ENCODE data around the gene SIRT3.

SIRT3 gene

GRCh38 chr11:255816-256215 is 19.7 kb upstream of the SIRT3 start:
- no peaks in the 10 kb centered on the region for H3K27me3 ChIP-seq (ENCODE audit: control insufficient read depth, insufficient read depth, low read length)
- H3K4me1 ChIP-seq (ENCODE audit: control insufficient read depth, insufficient read depth, low read length): no peaks in the 10 kb centered on the region
- peaks cover 11% of the 10 kb centered on the region; the same call in 1 of the 2 replicates for H3K36me3 ChIP-seq (ENCODE audit: control insufficient read depth, insufficient read depth, low read length)
- no CpG with 5 or more reads among the region's 2 CpGs for WGBS (ENCODE audit: insufficient coverage, insufficient read length)
- no peaks in the 10 kb centered on the region for H3K9me3 ChIP-seq (ENCODE audit: control insufficient read depth, insufficient read depth, low read length)
- no peak for DNase-seq (ENCODE audit: low read depth, low spot score)
- no peak overlapping the region for H3K27ac ChIP-seq (ENCODE audit: low read length)
- H3K4me3 ChIP-seq (ENCODE audit: low read length): no peak overlapping the region

- Histone ChIP-seq H3K27ac (ENCODE audit: low read length) (no peak overlapping the region), H3K4me1 (ENCODE audit: control insufficient read depth, insufficient read depth, low read length) (no peaks in the 10 kb centered on the region), H3K36me3 (ENCODE audit: control insufficient read depth, insufficient read depth, low read length) (peaks cover 11% of the 10 kb centered on the region; the same call in 1 of the 2 replicates), H3K9me3 (ENCODE audit: control insufficient read depth, insufficient read depth, low read length) (no peaks in the 10 kb centered on the region), H3K27me3 (ENCODE audit: control insufficient read depth, insufficient read depth, low read length) (no peaks in the 10 kb centered on the region), H3K4me3 (ENCODE audit: low read length) (no peak overlapping the region)
- WGBS (ENCODE audit: insufficient coverage, insufficient read length): no CpG with 5 or more reads among the region's 3 CpGs
- DNase-seq (ENCODE audit: low read depth, low spot score): no peak
Measured at GRCh38 chr11:255176-255575, 19.0 kb upstream of the SIRT3 start.

DNA sequence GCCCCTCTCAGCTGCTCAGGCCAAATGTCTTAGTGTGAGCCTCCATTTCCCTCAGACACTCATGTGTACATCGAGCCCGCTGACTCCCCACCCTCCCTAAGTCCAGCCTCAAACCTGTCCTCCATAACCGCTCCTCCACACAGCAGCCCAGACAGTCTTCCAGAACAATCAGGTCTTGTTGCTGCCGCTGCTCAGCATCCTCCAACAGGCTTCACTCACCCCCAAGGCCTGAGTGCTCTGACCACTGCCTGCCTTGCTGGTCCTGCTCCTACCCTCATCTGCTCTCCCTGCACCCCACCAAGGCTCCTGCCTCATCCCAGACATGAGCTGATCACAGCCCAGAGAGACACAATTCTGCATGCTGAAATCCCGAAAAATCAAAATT is 17.7 kb upstream of the SIRT3 start:
- DNase-seq (ENCODE audit: low read depth, low spot score): no peak
- H3K4me3 ChIP-seq (ENCODE audit: low read length): no peak overlapping the region
- H3K36me3 ChIP-seq (ENCODE audit: control insufficient read depth, insufficient read depth, low read length): peaks cover 15% of the 10 kb centered on the region; the same call in 1 of the 2 replicates
- no peak overlapping the region for H3K27ac ChIP-seq (ENCODE audit: low read length)
- WGBS (ENCODE audit: insufficient coverage, insufficient read length): no CpG with 5 or more reads among the region's 5 CpGs
- H3K9me3 ChIP-seq (ENCODE audit: control insufficient read depth, insufficient read depth, low read length): no peaks in the 10 kb centered on the region
- no peaks in the 10 kb centered on the region for H3K4me1 ChIP-seq (ENCODE audit: control insufficient read depth, insufficient read depth, low read length)
- no peaks in the 10 kb centered on the region for H3K27me3 ChIP-seq (ENCODE audit: control insufficient read depth, insufficient read depth, low read length)

DNA sequence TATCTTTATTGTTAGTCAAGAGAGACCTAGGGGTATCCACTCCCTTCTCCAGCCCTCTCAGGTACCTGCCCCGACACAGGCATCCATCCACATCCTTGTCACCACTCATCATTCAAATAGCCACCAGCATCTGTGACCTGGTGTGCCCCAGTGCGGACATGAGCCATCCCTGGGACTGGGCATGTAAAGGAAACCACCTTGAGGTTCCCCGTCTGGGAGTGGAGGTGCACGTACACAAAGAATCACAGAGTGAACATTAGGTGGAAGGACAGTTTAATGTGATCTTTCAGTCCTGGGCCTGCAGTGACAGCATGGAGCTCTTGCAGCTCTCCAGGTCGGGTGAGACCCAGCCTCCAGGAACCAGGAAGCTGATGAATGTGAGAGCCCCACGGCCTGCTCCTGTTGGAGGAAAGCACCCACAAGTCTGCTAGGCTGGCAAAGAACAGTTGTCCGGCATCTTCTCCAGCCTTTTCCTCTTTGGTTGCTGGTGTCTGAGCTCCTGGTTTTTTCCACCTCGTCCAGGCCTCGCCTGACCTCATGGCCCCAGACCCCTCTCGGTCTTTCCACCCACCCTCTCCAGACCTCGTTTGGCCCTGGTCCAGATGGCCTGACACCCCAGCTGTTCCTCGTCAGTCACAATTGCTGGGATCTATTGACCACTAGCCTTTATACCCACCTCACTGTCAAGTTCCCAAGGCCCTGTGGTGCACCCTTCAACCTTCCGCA is 17.2 kb upstream of the SIRT3 start:
- no peak for DNase-seq (ENCODE audit: low read depth, low spot score)
- H3K4me1 ChIP-seq (ENCODE audit: control insufficient read depth, insufficient read depth, low read length): no peaks in the 10 kb centered on the region
- no CpG with 5 or more reads among the region's 13 CpGs for WGBS (ENCODE audit: insufficient coverage, insufficient read length)
- H3K9me3 ChIP-seq (ENCODE audit: control insufficient read depth, insufficient read depth, low read length): no peaks in the 10 kb centered on the region
- peaks cover 18% of the 10 kb centered on the region; the same call in 1 of the 2 replicates for H3K36me3 ChIP-seq (ENCODE audit: control insufficient read depth, insufficient read depth, low read length)
- H3K27me3 ChIP-seq (ENCODE audit: control insufficient read depth, insufficient read depth, low read length): no peaks in the 10 kb centered on the region
- no peak overlapping the region for H3K27ac ChIP-seq (ENCODE audit: low read length)
- H3K4me3 ChIP-seq (ENCODE audit: low read length): no peak overlapping the region

DNA sequence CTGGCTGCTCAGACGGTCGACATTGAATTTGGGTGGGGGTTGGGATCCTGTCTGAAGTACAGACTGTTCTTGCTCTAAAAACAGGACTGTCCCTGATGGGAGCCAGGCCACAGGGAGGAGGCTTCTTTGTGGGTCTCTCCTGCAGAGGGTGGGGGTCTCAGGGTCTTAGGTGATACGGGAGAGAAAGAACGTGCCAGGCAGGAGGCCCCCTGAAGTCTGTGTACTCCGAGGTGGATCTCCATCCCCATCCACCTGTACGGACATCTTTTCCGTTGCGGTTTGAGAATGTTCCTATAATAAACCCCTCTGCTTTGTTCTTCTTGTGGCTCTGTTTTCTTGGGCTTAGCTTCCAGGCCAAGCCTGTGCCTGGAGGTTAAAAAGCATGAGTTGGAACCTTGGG is 16.5 kb upstream of the SIRT3 start:
- Histone ChIP-seq H3K9me3 (ENCODE audit: control insufficient read depth, insufficient read depth, low read length) (no peaks in the 10 kb centered on the region), H3K27me3 (ENCODE audit: control insufficient read depth, insufficient read depth, low read length) (no peaks in the 10 kb centered on the region), H3K36me3 (ENCODE audit: control insufficient read depth, insufficient read depth, low read length) (peaks cover 18% of the 10 kb centered on the region; the same call in 1 of the 2 replicates), H3K27ac (ENCODE audit: low read length) (no peak overlapping the region), H3K4me1 (ENCODE audit: control insufficient read depth, insufficient read depth, low read length) (no peaks in the 10 kb centered on the region), H3K4me3 (ENCODE audit: low read length) (no peak overlapping the region)
- no peak for DNase-seq (ENCODE audit: low read depth, low spot score)
- no CpG with 5 or more reads among the region's 8 CpGs for WGBS (ENCODE audit: insufficient coverage, insufficient read length)

DNA sequence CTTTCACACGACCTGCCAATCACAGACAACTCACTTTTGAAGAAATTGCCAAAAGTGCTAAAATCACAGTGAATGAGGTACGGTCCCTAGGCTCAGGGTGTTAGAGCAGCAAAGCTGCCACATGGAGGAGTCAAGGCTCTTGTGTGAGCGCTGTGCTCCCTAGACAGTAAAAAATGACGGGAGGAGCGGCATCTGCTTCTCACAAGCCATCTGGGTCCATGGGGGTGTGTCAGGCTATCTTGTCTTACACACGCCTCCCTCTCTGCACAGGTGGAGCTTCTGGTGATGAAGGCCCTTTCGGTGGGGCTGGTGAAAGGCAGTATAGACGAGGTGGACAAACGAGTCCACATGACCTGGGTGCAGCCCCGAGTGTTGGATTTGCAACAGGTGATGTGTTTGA is 15.4 kb upstream of the SIRT3 start:
- no peak for DNase-seq (ENCODE audit: low read depth, low spot score)
- H3K27ac ChIP-seq (ENCODE audit: low read length): no peak overlapping the region
- no peaks in the 10 kb centered on the region for H3K9me3 ChIP-seq (ENCODE audit: control insufficient read depth, insufficient read depth, low read length)
- H3K36me3 ChIP-seq (ENCODE audit: control insufficient read depth, insufficient read depth, low read length): peaks cover 18% of the 10 kb centered on the region; the same call in 1 of the 2 replicates
- WGBS (ENCODE audit: insufficient coverage, insufficient read length): no CpG with 5 or more reads among the region's 10 CpGs
- H3K27me3 ChIP-seq (ENCODE audit: control insufficient read depth, insufficient read depth, low read length): no peaks in the 10 kb centered on the region
- H3K4me3 ChIP-seq (ENCODE audit: low read length): no peak overlapping the region
- H3K4me1 ChIP-seq (ENCODE audit: control insufficient read depth, insufficient read depth, low read length): no peaks in the 10 kb centered on the region

DNA sequence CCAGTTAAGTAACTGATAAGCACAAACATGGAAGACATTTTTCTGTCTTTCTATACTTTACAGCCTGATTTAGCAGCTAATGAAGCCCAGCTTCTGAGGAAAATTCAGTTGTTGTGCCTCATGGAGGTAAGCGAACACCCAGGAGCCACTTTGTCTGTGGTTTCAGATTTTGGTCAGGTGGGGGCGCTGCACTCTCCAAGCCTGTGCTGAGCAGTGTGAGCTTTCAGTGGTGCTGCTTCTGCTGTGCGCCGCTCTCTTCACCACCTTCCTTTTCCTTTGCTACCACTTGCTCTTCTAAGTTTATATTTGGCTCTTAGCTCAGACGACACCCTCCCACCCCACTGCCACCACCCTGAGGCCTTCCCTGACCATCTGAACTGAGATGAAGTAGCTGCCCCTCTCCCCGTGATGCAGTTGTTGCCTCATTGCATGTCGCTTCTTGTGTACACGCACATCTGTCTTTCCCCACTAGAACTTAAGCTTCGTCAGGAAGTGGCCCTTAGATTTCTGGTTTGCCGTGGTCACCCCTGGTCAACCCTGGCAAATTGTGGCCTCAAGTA is 14.7 kb upstream of the SIRT3 start:
- no CpG with 5 or more reads among the region's 10 CpGs for WGBS (ENCODE audit: insufficient coverage, insufficient read length)
- H3K36me3 ChIP-seq (ENCODE audit: control insufficient read depth, insufficient read depth, low read length): peaks cover 22% of the 10 kb centered on the region; the same call in 1 of the 2 replicates
- no peak overlapping the region for H3K4me3 ChIP-seq (ENCODE audit: low read length)
- no peak for DNase-seq (ENCODE audit: low read depth, low spot score)
- no peaks in the 10 kb centered on the region for H3K27me3 ChIP-seq (ENCODE audit: control insufficient read depth, insufficient read depth, low read length)
- no peaks in the 10 kb centered on the region for H3K4me1 ChIP-seq (ENCODE audit: control insufficient read depth, insufficient read depth, low read length)
- no peak overlapping the region for H3K27ac ChIP-seq (ENCODE audit: low read length)
- no peaks in the 10 kb centered on the region for H3K9me3 ChIP-seq (ENCODE audit: control insufficient read depth, insufficient read depth, low read length)

- Histone ChIP-seq H3K36me3 (ENCODE audit: control insufficient read depth, insufficient read depth, low read length) (peaks cover 26% of the 10 kb centered on the region; the same call in 1 of the 2 replicates), H3K27ac (ENCODE audit: low read length) (no peak overlapping the region), H3K4me3 (ENCODE audit: low read length) (no peak overlapping the region), H3K27me3 (ENCODE audit: control insufficient read depth, insufficient read depth, low read length) (no peaks in the 10 kb centered on the region), H3K9me3 (ENCODE audit: control insufficient read depth, insufficient read depth, low read length) (no peaks in the 10 kb centered on the region), H3K4me1 (ENCODE audit: control insufficient read depth, insufficient read depth, low read length) (no peaks in the 10 kb centered on the region)
- WGBS (ENCODE audit: insufficient coverage, insufficient read length): no CpG with 5 or more reads among the region's 5 CpGs
- no peak for DNase-seq (ENCODE audit: low read depth, low spot score)
Measured at GRCh38 chr11:250274-250673, 14.1 kb upstream of the SIRT3 start.

GRCh38 chr11:249062-249461 is 12.9 kb upstream of the SIRT3 start:
- no peak overlapping the region for H3K27ac ChIP-seq (ENCODE audit: low read length)
- no peaks in the 10 kb centered on the region for H3K4me1 ChIP-seq (ENCODE audit: control insufficient read depth, insufficient read depth, low read length)
- H3K27me3 ChIP-seq (ENCODE audit: control insufficient read depth, insufficient read depth, low read length): no peaks in the 10 kb centered on the region
- no CpG with 5 or more reads among the region's 8 CpGs for WGBS (ENCODE audit: insufficient coverage, insufficient read length)
- peaks cover 27% of the 10 kb centered on the region; the same call in 1 of the 2 replicates for H3K36me3 ChIP-seq (ENCODE audit: control insufficient read depth, insufficient read depth, low read length)
- H3K9me3 ChIP-seq (ENCODE audit: control insufficient read depth, insufficient read depth, low read length): no peaks in the 10 kb centered on the region
- H3K4me3 ChIP-seq (ENCODE audit: low read length): no peak overlapping the region
- DNase-seq (ENCODE audit: low read depth, low spot score): no peak

- Histone ChIP-seq H3K36me3 (ENCODE audit: control insufficient read depth, insufficient read depth, low read length) (peaks cover 20% of the 10 kb centered on the region; the same call in 1 of the 2 replicates), H3K27ac (ENCODE audit: low read length) (no peak overlapping the region), H3K27me3 (ENCODE audit: control insufficient read depth, insufficient read depth, low read length) (no peaks in the 10 kb centered on the region), H3K4me1 (ENCODE audit: control insufficient read depth, insufficient read depth, low read length) (no peaks in the 10 kb centered on the region), H3K9me3 (ENCODE audit: control insufficient read depth, insufficient read depth, low read length) (no peaks in the 10 kb centered on the region), H3K4me3 (ENCODE audit: low read length) (no peak overlapping the region)
- no CpG with 5 or more reads among the region's 2 CpGs for WGBS (ENCODE audit: insufficient coverage, insufficient read length)
- no peak for DNase-seq (ENCODE audit: low read depth, low spot score)
Measured at GRCh38 chr11:244376-244775, 8.2 kb upstream of the SIRT3 start.

DNA sequence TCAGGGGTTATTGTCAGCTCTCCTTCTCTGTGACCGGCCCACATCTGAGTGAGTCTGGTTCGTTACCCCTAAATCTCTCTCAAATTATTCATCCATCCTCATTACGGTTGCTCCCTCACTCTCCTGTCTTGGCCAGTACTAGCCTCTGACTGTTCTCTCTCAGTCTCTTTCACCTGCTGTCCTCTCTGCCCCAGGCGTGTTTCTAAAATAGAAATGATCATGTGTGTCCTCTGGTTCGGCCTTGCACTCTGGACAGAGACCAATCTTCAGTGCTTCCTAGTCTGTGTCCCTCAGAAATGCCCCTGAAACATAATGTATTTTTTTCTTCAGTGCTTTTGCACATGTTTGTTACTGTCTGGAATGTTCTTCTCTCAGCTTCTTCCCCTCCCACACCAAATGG is 5.5 kb upstream of the SIRT3 start:
- no peak for DNase-seq (ENCODE audit: low read depth, low spot score)
- Histone ChIP-seq H3K4me1 (ENCODE audit: control insufficient read depth, insufficient read depth, low read length) (no peaks in the 10 kb centered on the region), H3K36me3 (ENCODE audit: control insufficient read depth, insufficient read depth, low read length) (peaks cover 13% of the 10 kb centered on the region; the same call in 1 of the 2 replicates), H3K4me3 (ENCODE audit: low read length) (no peak overlapping the region), H3K27me3 (ENCODE audit: control insufficient read depth, insufficient read depth, low read length) (no peaks in the 10 kb centered on the region), H3K27ac (ENCODE audit: low read length) (no peak overlapping the region), H3K9me3 (ENCODE audit: control insufficient read depth, insufficient read depth, low read length) (no peaks in the 10 kb centered on the region)
- no CpG with 5 or more reads among the region's 5 CpGs for WGBS (ENCODE audit: insufficient coverage, insufficient read length)
